Measurements from ENCODE around the gene ZNF503.
A peak's percentile ranks its signal among the peaks of the same experiment; 100 is the strongest.

The ZNF503 gene

DNA sequence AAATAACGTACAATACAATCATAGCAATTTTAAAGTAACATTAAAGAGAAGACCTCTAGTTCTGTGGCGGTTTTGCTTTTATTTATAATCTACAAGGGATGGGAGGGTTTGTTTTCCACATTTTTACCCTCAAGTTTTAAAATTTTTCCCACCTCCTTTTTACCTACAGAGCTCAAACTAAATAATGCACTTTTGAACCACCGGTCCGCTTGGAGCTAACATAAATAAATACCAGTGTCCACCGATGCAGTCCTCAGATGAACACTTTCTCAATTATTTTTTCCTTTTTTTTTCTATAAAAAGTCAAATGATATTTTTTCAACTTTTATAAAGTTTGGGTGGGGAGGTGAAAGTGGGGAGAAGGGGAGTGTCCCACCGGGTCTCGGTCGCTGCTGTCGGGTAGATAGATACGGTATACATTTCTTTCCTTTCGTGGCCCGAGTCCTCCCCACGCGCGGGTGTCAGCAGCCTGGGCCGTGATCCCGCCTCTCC is 3.3 kb downstream of the ZNF503 start:
- Histone ChIP-seq H3K4me1 (peaks cover 0 to 35% (median 21%) of the 10 kb centered on the region in 4 donors), H3K9me3 (no peaks in the 10 kb centered on the region), H3K27ac (peak overlapping the region in 1 of 2 donors; percentile 93), H3K27me3 (no peaks in the 10 kb centered on the region), H3K36me3 (peaks cover 15 to 33% (median 28%) of the 10 kb centered on the region in 3 donors), H3K4me3 (peak overlapping the region; percentile 88 to 92)
- intact Hi-C loops (cut with DNase I; ENCODE audit: low total_unique reads), result loop anchor here (5.0 to 10.0 kb wide), 5 partner anchors 101 to 1609 kb away; no protein-coding TSS in a partner anchor
- no peak for DNase-seq
- TF ChIP-seq, protein P1, sequence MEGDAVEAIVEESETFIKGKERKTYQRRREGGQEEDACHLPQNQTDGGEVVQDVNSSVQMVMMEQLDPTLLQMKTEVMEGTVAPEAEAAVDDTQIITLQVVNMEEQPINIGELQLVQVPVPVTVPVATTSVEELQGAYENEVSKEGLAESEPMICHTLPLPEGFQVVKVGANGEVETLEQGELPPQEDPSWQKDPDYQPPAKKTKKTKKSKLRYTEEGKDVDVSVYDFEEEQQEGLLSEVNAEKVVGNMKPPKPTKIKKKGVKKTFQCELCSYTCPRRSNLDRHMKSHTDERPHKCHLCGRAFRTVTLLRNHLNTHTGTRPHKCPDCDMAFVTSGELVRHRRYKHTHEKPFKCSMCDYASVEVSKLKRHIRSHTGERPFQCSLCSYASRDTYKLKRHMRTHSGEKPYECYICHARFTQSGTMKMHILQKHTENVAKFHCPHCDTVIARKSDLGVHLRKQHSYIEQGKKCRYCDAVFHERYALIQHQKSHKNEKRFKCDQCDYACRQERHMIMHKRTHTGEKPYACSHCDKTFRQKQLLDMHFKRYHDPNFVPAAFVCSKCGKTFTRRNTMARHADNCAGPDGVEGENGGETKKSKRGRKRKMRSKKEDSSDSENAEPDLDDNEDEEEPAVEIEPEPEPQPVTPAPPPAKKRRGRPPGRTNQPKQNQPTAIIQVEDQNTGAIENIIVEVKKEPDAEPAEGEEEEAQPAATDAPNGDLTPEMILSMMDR (IDR thresholded peaks at IDR 0.05), result no peak

DNA sequence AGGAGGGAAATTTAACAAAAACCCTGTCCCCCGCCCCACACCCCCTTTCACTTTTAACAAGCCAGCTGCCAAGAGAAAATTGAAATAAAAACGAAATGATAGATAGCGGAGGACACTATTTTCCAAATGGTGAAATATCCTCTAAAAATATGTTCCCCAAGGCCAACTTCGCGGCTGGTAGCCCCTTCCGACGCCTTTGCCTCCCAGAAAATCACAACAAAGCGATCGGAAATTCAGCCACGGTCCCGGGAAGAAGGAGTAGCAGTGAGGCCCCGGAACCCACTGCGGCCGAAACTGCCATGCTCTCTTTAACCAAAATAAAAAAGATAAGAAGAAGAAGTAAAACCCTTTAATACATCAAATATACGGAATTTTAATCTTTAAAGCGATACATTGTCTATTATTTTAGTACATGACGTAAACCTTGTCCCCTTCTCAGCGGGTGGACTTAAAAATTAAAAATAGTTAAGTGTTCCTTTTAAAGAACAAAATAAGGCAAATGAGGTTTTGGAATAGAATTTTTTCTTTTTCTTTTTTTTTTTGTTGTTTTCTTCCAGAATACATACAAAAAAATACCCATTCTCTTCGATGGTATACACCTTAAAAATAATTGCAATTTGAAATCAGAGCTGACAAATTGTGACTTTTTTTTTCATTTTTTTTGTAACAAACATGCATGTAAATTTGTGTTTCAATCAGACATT is 3.9 kb downstream of the ZNF503 start:
- Histone ChIP-seq H3K9me3 (no peaks in the 10 kb centered on the region), H3K36me3 (peaks cover 15 to 33% (median 28%) of the 10 kb centered on the region in 3 donors), H3K4me3 (peak overlapping the region; percentile 36 to 40), H3K27ac (peak overlapping the region; percentile 16 to 21), H3K27me3 (no peaks in the 10 kb centered on the region), H3K4me1 (peaks cover 0 to 35% (median 21%) of the 10 kb centered on the region in 4 donors)
- intact Hi-C loops (cut with DNase I; ENCODE audit: low total_unique reads), result loop anchor here (5.0 to 10.0 kb wide), 5 partner anchors 100 to 1610 kb away; no protein-coding TSS in a partner anchor
- no peak for DNase-seq
- TF ChIP-seq, protein P1 (IDR thresholded peaks at IDR 0.05), result no peak

DNA sequence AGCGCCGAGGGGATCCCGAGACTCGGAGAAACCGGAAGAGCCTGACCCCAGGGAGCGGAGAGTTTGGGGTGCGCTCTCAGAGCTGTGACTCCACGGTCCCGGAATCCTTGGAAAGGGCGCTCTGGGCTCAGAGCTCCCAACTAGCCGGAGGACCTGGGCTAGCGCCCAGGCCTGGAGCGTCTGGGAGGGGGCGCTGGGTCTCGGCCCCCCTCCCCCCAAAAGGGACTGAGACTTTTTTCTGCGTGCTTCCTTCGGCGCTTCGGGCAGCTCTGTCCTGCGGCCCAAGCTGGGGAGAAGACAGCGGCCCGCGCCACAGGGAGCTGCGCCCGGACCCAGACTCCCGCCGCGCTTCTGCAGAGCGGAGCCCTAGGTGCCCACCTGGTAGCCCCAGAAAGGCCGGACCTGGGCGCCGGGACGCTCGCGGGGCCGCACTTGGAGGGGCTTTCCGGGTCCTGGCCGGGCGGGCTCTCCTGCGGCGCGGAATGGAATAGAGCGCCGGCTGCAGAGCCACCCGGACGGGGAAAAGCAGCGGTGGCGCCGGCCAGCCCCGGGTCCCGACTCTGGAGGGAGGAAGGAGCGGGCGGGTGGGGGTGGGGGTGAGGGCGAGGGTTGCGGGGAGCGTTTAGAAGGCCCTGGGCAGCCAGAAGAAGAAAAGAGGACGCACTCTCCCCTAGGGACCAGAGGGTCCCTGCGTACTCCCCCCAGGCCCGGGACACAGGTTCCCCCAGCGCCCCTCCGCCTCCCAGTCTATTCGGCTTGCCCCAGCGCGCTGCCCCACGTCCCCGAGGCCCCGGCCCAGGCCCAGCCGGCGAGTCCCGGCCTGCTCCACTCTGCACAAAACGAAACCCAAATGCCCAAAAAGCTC is 4.7 kb downstream of the ZNF503 start:
- Histone ChIP-seq H3K36me3 (peaks cover 15 to 33% (median 28%) of the 10 kb centered on the region in 3 donors), H3K27me3 (no peaks in the 10 kb centered on the region), H3K9me3 (no peaks in the 10 kb centered on the region), H3K4me3 (peak overlapping the region; percentile 36 to 40), H3K4me1 (peaks cover 0 to 35% (median 21%) of the 10 kb centered on the region in 4 donors), H3K27ac (peak overlapping the region; percentile 16 to 21)
- no peak for DNase-seq
- TF ChIP-seq, protein P1 (IDR thresholded peaks at IDR 0.05), result no peak
- intact Hi-C loops (cut with DNase I; ENCODE audit: low total_unique reads), result loop anchor here (5.0 to 10.0 kb wide), 5 partner anchors 100 to 1610 kb away; no protein-coding TSS in a partner anchor

DNA sequence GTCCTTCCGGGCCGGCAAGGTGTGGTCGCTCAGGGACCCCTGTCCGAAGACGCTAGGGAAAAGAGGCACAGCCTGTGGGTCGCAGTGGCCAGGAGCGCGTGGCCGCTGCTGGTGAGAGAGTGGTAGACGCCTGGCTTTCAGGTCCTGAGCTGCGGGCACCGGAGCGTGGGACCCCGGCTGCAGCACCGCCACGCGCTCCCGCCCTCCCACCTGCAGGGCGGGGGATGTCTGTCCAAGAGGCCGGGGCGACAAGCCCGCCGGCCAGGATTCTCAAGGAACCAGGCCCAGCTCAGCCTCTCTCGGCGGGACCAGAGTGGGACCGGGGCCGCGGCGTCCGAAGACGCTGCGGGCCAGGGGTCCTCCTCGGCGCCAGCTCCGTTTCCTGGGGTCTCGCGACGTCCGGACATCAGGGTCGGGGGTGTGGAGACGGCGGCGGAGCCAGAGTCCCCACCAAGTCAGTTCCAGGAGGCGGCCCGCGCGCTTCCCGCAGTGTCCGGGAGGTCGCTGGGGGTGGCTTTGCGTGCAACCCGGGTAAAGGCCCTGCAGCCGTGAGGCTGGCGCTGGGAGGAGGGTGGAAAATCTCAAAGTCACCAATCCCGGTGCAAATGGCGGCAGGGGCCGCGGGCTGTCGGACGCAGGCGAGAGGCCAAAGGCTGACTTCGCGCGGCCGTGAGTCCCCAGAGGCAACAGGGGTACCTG is 5.5 kb downstream of the ZNF503 start:
- Histone ChIP-seq H3K27me3 (no peaks in the 10 kb centered on the region), H3K4me1 (peaks cover 0 to 35% (median 21%) of the 10 kb centered on the region in 4 donors), H3K36me3 (peaks cover 15 to 33% (median 28%) of the 10 kb centered on the region in 3 donors), H3K27ac (peak overlapping the region; percentile 3 to 25), H3K9me3 (no peaks in the 10 kb centered on the region), H3K4me3 (peak overlapping the region; percentile 36 to 40)
- no peak for DNase-seq
- intact Hi-C loops (cut with DNase I; ENCODE audit: low total_unique reads), result loop anchor here (5.0 to 10.0 kb wide), 5 partner anchors 99 to 1611 kb away; no protein-coding TSS in a partner anchor
- TF ChIP-seq, protein P1 (IDR thresholded peaks at IDR 0.05), result no peak
